Type B pancreatic cell (in vitro differentiated cells): ENCODE results near the gene F5. TPM values are rescaled to one million over a fixed set of nuclear protein-coding genes. Genes with fewer than 3 reads are reported as not detected.

Experiments
- DNase-seq: peaks from one replicate; pipeline ENCODE4 v3.0.0; 2021; ENCODE audit warnings: mixed read lengths; ENCODE audit not compliant: unreplicated experiment; ENCODE audit errors: extremely low spot score
- H3K27ac Mint-ChIP-seq: 2 replicates; pipeline ENCODE4 v1.8.0; 2021; ENCODE audit warnings: mild to moderate bottlenecking, mixed read lengths
- H3K27me3 Mint-ChIP-seq: 2 replicates; pipeline ENCODE4 v1.8.0; 2021; ENCODE audit warnings: mixed read lengths
- H3K36me3 Mint-ChIP-seq: 2 replicates; pipeline ENCODE4 v1.8.0; 2021; ENCODE audit warnings: mixed read lengths
- H3K4me1 Mint-ChIP-seq: one replicate; pipeline ENCODE4 v1.8.0; 2021; ENCODE audit warnings: mixed read lengths; ENCODE audit not compliant: unreplicated experiment
- H3K4me3 Mint-ChIP-seq: 2 replicates; pipeline ENCODE4 v1.8.0; 2021; ENCODE audit warnings: mild to moderate bottlenecking, mixed read lengths
- H3K9me3 Mint-ChIP-seq: 2 replicates; pipeline ENCODE4 v1.8.0; 2021; ENCODE audit warnings: mixed read lengths
- CTCF ChIP-seq: fragments of 200-600 bp; sonication (generic); conservative IDR thresholded peaks from 2 replicates; pipeline ENCODE4 v1.5.0; 2021; ENCODE audit warnings: antibody characterized with exemption, mild to moderate bottlenecking
- total RNA-seq: library from RNA; stranded (reverse); gene quantifications from 2 replicates; pipeline ENCODE4 v1.2.1, GENCODE V29; 2021; ENCODE audit warnings: low replicate concordance

Gene F5
- total RNA-seq, 1 donor from 2014 or later = 5.5 TPM

GRCh38 chr1:169570172-169570574, 16.1 kb downstream of the F5 start:
- Mint-ChIP-seq H3K27me3 (peaks cover 5% of the 10 kb centered on the region), H3K4me3 (no peak overlapping the region), H3K36me3 (no peaks in the 10 kb centered on the region), H3K27ac (no peak overlapping the region), H3K9me3 (peaks cover 7% of the 10 kb centered on the region), H3K4me1 (peaks cover 5% of the 10 kb centered on the region)
- no peak for DNase-seq
- no peak for TF ChIP-seq CTCF

GRCh38 chr1:169568497-169568896, 17.8 kb downstream of the F5 start:
- H3K27me3 Mint-ChIP-seq = no peaks in the 10 kb centered on the region
- no peaks in the 10 kb centered on the region for H3K36me3 Mint-ChIP-seq
- H3K27ac Mint-ChIP-seq = no peak overlapping the region
- peaks cover 5% of the 10 kb centered on the region for H3K4me1 Mint-ChIP-seq
- H3K4me3 Mint-ChIP-seq = no peak overlapping the region
- no peak for DNase-seq
- no peak for TF ChIP-seq CTCF
- peaks cover 11% of the 10 kb centered on the region for H3K9me3 Mint-ChIP-seq

- Mint-ChIP-seq H3K4me3 (no peak overlapping the region), H3K27ac (peak overlapping the region; percentile 27), H3K9me3 (peaks cover 8% of the 10 kb centered on the region)
Measured at GRCh38 chr1:169565335-169566271, 20.7 kb downstream of the F5 start.

GRCh38 chr1:169563650-169564049, 22.6 kb downstream of the F5 start:
- H3K4me1 Mint-ChIP-seq = no peaks in the 10 kb centered on the region
- H3K36me3 Mint-ChIP-seq = no peaks in the 10 kb centered on the region
- H3K9me3 Mint-ChIP-seq = peaks cover 8% of the 10 kb centered on the region
- TF ChIP-seq CTCF = no peak
- no peak overlapping the region for H3K27ac Mint-ChIP-seq
- no peak for DNase-seq
- H3K27me3 Mint-ChIP-seq = peaks cover 3% of the 10 kb centered on the region
- no peak overlapping the region for H3K4me3 Mint-ChIP-seq

More at GRCh38 chr1:169565335-169566271, 20.7 kb downstream of the F5 start:
- no peaks in the 10 kb centered on the region for H3K4me1 Mint-ChIP-seq
- TF ChIP-seq CTCF = no peak
- DNase-seq = no peak
- H3K27me3 Mint-ChIP-seq = peaks cover 3% of the 10 kb centered on the region
- H3K36me3 Mint-ChIP-seq = no peaks in the 10 kb centered on the region

- TF ChIP-seq CTCF = no peak
- DNase-seq = no peak
- Mint-ChIP-seq H3K27me3 (peaks cover 3% of the 10 kb centered on the region), H3K36me3 (no peaks in the 10 kb centered on the region), H3K27ac (no peak overlapping the region), H3K4me1 (no peaks in the 10 kb centered on the region), H3K9me3 (peaks cover 8% of the 10 kb centered on the region), H3K4me3 (no peak overlapping the region)
Measured at GRCh38 chr1:169563019-169563615, 23.2 kb downstream of the F5 start.
